Activated CD4-positive, alpha-beta T cell treated with anti-CD3 and anti-CD28 coated beads, Interleukin-2, amount 10 ng/mL, durations not matched to agents 24 days and 14 days (primary cell): ENCODE measurements around the gene MCTS1. TPM values are rescaled to one million over a fixed set of nuclear protein-coding genes. Genes with fewer than 3 reads are reported as not detected.

Experiments
- total RNA-seq: library from RNA; stranded (reverse); gene quantifications from 2 replicates; pipeline ENCODE4 v1.2.3, GENCODE V29; 2022

Gene MCTS1
- total RNA-seq, 1 donor from 2014 or later: 78.5 TPM

Other genes with a start within 250 kb of the MCTS1 start
- not detected in 2 replicates for gene ATP1B4, start 242.0 kb upstream of the MCTS1 start, total RNA-seq
- gene LAMP2, start 134.8 kb upstream of the MCTS1 start, total RNA-seq: 42.6 and 44.3 TPM in 2 replicates
- gene CUL4B, start 43.1 kb upstream of the MCTS1 start, total RNA-seq: 30.4 and 30.5 TPM in 2 replicates
- gene C1GALT1C1, start 26.0 kb downstream of the MCTS1 start, total RNA-seq: 21.1 and 21.7 TPM in 2 replicates